Vagina (tissue), 2 donors: Measurements from ENCODE around the gene SUSD3. TPM values are rescaled to one million over a fixed set of nuclear protein-coding genes. Genes with fewer than 3 reads are reported as not detected.

Source experiments
- DNase-seq, 2 donors: peaks; one replicate each; pipeline ENCODE4 v3.0.0-alpha.2; 2017; ENCODE audit errors: extremely low spot score in 2 of 2
- H3K27ac ChIP-seq: fragments of 200-600 bp; sonication (generic); one replicate; pipeline ENCODE4 v1.5.1; 2019
- H3K27me3 ChIP-seq: fragments of 200-600 bp; sonication (generic); one replicate; pipeline ENCODE4 v1.5.1; 2019
- H3K36me3 ChIP-seq, 2 donors: fragments of 200-600 bp; sonication (generic); one replicate each; pipeline ENCODE4 v1.5.1; 2017 to 2019
- H3K4me1 ChIP-seq: fragments of 200-600 bp; sonication (generic); one replicate; pipeline ENCODE4 v1.5.1; 2019
- H3K4me3 ChIP-seq, 2 donors: fragments of 200-600 bp; sonication (generic); 1 replicate in 1 of 2; 2 replicates in 1 of 2; pipeline ENCODE4 v1.5.1; 2016 to 2019
- H3K9me3 ChIP-seq: fragments of 200-600 bp; sonication (generic); one replicate; pipeline ENCODE4 v1.5.1; 2019
- CTCF ChIP-seq, 3 experiments: fragments of 450-650 bp in 2 of 3; fragments of 200-600 bp in 1 of 3; sonication (generic) in 1 of 3; IDR thresholded peaks; one replicate each; pipeline ENCODE4 v1.5.1; 2017 to 2019; ENCODE audit warnings: antibody characterized with exemption in 3 of 3, mild to moderate bottlenecking in 2 of 3, moderate library complexity in 2 of 3
- POLR2A ChIP-seq, 2 donors: fragments of 450-650 bp; IDR thresholded peaks; one replicate each; pipeline ENCODE4 v1.6.1; 2017; ENCODE audit warnings: antibody characterized with exemption in 2 of 2, mild to moderate bottlenecking in 2 of 2, moderate library complexity in 2 of 2
- POLR2AphosphoS5 ChIP-seq, 2 donors: sonication (generic); formaldehyde crosslinking; IDR thresholded peaks; one replicate each; pipeline ENCODE4 v1.9.0; 2017; ENCODE audit warnings: antibody characterized with exemption in 2 of 2, mild to moderate bottlenecking in 2 of 2, low read depth in 1 of 2; ENCODE audit not compliant: insufficient read depth in 1 of 2
- intact Hi-C: fragments of 100-400 bp; cut with DNase I; formaldehyde crosslinking; loops from one replicate; pipeline ENCODE4 v1.15.1; 2023
- total RNA-seq: library from RNA; depleted of rRNA; stranded (reverse); fragments of >200 nt; gene quantifications from one replicate; pipeline ENCODE4 v1.2.3, GENCODE V29; 2016

Gene SUSD3
- total RNA-seq, 1 donor from 2014 or later: 25.0 TPM

GRCh38 chr9:93024986-93025630 is 33.4 kb upstream of the SUSD3 start:
- Histone ChIP-seq H3K4me1 (no peaks in the 10 kb centered on the region), H3K9me3 (no peaks in the 10 kb centered on the region), H3K36me3 (peaks cover 0 to 6% of the 10 kb centered on the region in 2 donors), H3K4me3 (no peak overlapping the region), H3K27ac (no peak overlapping the region), H3K27me3 (no peaks in the 10 kb centered on the region)
- TF ChIP-seq POLR2AphosphoS5 (IDR thresholded peaks at IDR 0.05; ENCODE audit: insufficient read depth in 1 of 2, low read depth in 1 of 2) (no peak), CTCF (IDR thresholded peaks at IDR 0.05) (no peak), POLR2A (IDR thresholded peaks at IDR 0.05) (no peak)
- intact Hi-C loops: no loop called here
- DNase-seq: no peak

GRCh38 chr9:93025736-93026135 is 32.8 kb upstream of the SUSD3 start:
- H3K4me3 ChIP-seq: no peak overlapping the region
- TF ChIP-seq POLR2A (IDR thresholded peaks at IDR 0.05) (no peak), POLR2AphosphoS5 (IDR thresholded peaks at IDR 0.05; ENCODE audit: insufficient read depth in 1 of 2, low read depth in 1 of 2) (no peak), CTCF (IDR thresholded peaks at IDR 0.05) (no peak)
- H3K4me1 ChIP-seq: no peaks in the 10 kb centered on the region
- H3K36me3 ChIP-seq: peaks cover 0 to 6% of the 10 kb centered on the region in 2 donors
- intact Hi-C loops: no loop called here
- no peak for DNase-seq
- H3K27ac ChIP-seq: no peak overlapping the region
- H3K9me3 ChIP-seq: no peaks in the 10 kb centered on the region
- no peaks in the 10 kb centered on the region for H3K27me3 ChIP-seq

- Histone ChIP-seq H3K4me1 (no peaks in the 10 kb centered on the region), H3K27me3 (no peaks in the 10 kb centered on the region)
These were observed 31.9 kb upstream of the SUSD3 start for GRCh38 chr9:93026640-93027039.

GRCh38 chr9:93027750-93028149 is 30.8 kb upstream of the SUSD3 start:
- H3K4me3 ChIP-seq: no peak overlapping the region
- intact Hi-C loops: no loop called here
- H3K27me3 ChIP-seq: no peaks in the 10 kb centered on the region
- no peak for DNase-seq
- H3K4me1 ChIP-seq: no peaks in the 10 kb centered on the region
- H3K9me3 ChIP-seq: no peaks in the 10 kb centered on the region
- peaks cover 0 to 6% of the 10 kb centered on the region in 2 donors for H3K36me3 ChIP-seq
- no peak overlapping the region for H3K27ac ChIP-seq
- TF ChIP-seq CTCF (IDR thresholded peaks at IDR 0.05): no peak
- TF ChIP-seq POLR2A (IDR thresholded peaks at IDR 0.05): no peak
- no peak for TF ChIP-seq POLR2AphosphoS5 (IDR thresholded peaks at IDR 0.05; ENCODE audit: insufficient read depth in 1 of 2, low read depth in 1 of 2)

More at GRCh38 chr9:93026640-93027039, 31.9 kb upstream of the SUSD3 start:
- intact Hi-C loops: no loop called here
- no peak overlapping the region for H3K27ac ChIP-seq
- no peak overlapping the region for H3K4me3 ChIP-seq
- peaks cover 0 to 6% of the 10 kb centered on the region in 2 donors for H3K36me3 ChIP-seq
- no peak for DNase-seq
- TF ChIP-seq CTCF (IDR thresholded peaks at IDR 0.05) (no peak), POLR2A (IDR thresholded peaks at IDR 0.05) (no peak), POLR2AphosphoS5 (IDR thresholded peaks at IDR 0.05; ENCODE audit: insufficient read depth in 1 of 2, low read depth in 1 of 2) (no peak)
- H3K9me3 ChIP-seq: no peaks in the 10 kb centered on the region

GRCh38 chr9:93028448-93029006 is 30.0 kb upstream of the SUSD3 start:
- H3K36me3 ChIP-seq: peaks cover 0 to 6% of the 10 kb centered on the region in 2 donors
- H3K4me3 ChIP-seq: no peak overlapping the region
- intact Hi-C loops: no loop called here
- no peaks in the 10 kb centered on the region for H3K9me3 ChIP-seq
- no peaks in the 10 kb centered on the region for H3K27me3 ChIP-seq
- TF ChIP-seq POLR2AphosphoS5 (IDR thresholded peaks at IDR 0.05; ENCODE audit: insufficient read depth in 1 of 2, low read depth in 1 of 2) (no peak), POLR2A (IDR thresholded peaks at IDR 0.05) (no peak), CTCF (IDR thresholded peaks at IDR 0.05) (no peak)
- no peak overlapping the region for H3K27ac ChIP-seq
- no peaks in the 10 kb centered on the region for H3K4me1 ChIP-seq
- no peak for DNase-seq
